ENCODE measurements around the gene RPL22. TPM values are rescaled to one million over a fixed set of nuclear protein-coding genes. Genes with fewer than 3 reads are reported as not detected.

RPL22 gene
- total and polyA plus RNA-seq, 2 of the 8 experiments (the other 6 are each of a cell fraction or from before 2014, with no cell fraction given) = 133 to 521 TPM

- H3K27me3 ChIP-seq (replicated peaks in 1 of 4; ENCODE audit: control insufficient read depth in 3 of 4, extremely low read depth in 1 of 4, insufficient read depth in 3 of 4, low read length in 3 of 4) = peaks cover 1 to 31% (median 20%) of the 10 kb centered on the region in 4 experiments
- H3K4me1 ChIP-seq (replicated peaks in 1 of 4; ENCODE audit: control insufficient read depth in 3 of 4, insufficient read depth in 4 of 4, low read length in 3 of 4) = peaks cover 0 to 29% (median 22%) of the 10 kb centered on the region in 4 experiments; a peak in 6 of 7 replicates
- H4K5ac ChIP-seq (ENCODE audit: insufficient read length, low read depth, low read length) = no peak overlapping the region
- H3K4ac ChIP-seq (replicated peaks; ENCODE audit: insufficient read length, low read depth, low read length) = no peak overlapping the region
- no peak overlapping the region for H3K4me3 ChIP-seq (ENCODE audit: extremely low read depth in 1 of 4, insufficient read depth in 2 of 4, low read depth in 3 of 4, low read length in 4 of 4)
- no peak overlapping the region for H2BK20ac ChIP-seq (ENCODE audit: low read length)
- no peak overlapping the region for H3K4me2 ChIP-seq (ENCODE audit: insufficient read depth in 1 of 2, low read depth in 2 of 2, low read length in 2 of 2)
- H4K8ac ChIP-seq (ENCODE audit: extremely low read depth, insufficient read depth, low read length) = no peak overlapping the region
- no peaks in the 10 kb centered on the region for H3K36me3 ChIP-seq (ENCODE audit: control insufficient read depth in 2 of 4, insufficient read depth in 4 of 4, low read length in 3 of 4)
- ChIA-PET CTCF (ENCODE audit: partially characterized antibody) (interaction anchor here (0.6 to 17.1 kb wide), 7 partner anchors 10 to 229 kb away, joined by 3 to 353 read pairs (median 4); partner anchors contain the start of genes HES3 and ICMT), POLR2A (ENCODE audit: partially characterized antibody) (interaction anchor here (0.9 to 4.0 kb wide), 9 partner anchors 8 to 34 kb away, joined by 3 to 28 read pairs (median 4); no protein-coding TSS in a partner anchor)
- H3K9ac ChIP-seq (replicated peaks in 1 of 4; ENCODE audit: extremely low read depth in 1 of 4, low read depth in 3 of 4, low read length in 3 of 4) = no peak overlapping the region
- no peak for FAIRE-seq
- no peaks in the 10 kb centered on the region for H3K9me3 ChIP-seq (ENCODE audit: insufficient read depth in 2 of 2, low read depth in 1 of 2, low read length in 1 of 2)
- no peak overlapping the region for H2BK15ac ChIP-seq (ENCODE audit: low read length)
- H2BK120ac ChIP-seq (replicated peaks; ENCODE audit: low read depth, low read length) = no peak overlapping the region
- no peak overlapping the region for H3K23ac ChIP-seq (ENCODE audit: insufficient read length)
- no peak for TF ChIP-seq RBBP5 (IDR thresholded peaks at IDR 0.05; ENCODE audit: borderline replicate concordance, low read depth, low read length)
- no peak for TF ChIP-seq JUND (IDR thresholded peaks at IDR 0.05; ENCODE audit: low read length)
- no peak for TF ChIP-seq EP300 (IDR thresholded peaks at IDR 0.05; ENCODE audit: borderline replicate concordance in 1 of 2, low read depth in 2 of 2, low read length in 2 of 2)
- no peak for TF ChIP-seq JUN (IDR thresholded peaks at IDR 0.05; ENCODE audit: low read depth, low read length)
- no peak for TF ChIP-seq SIN3A (conservative IDR thresholded peaks at IDR 0.05 in 1 of 2, IDR thresholded peaks at IDR 0.05 in 1 of 2; ENCODE audit: low read depth in 1 of 2, low read length in 2 of 2)
- H3K27ac ChIP-seq (ENCODE audit: low read depth, low read length) = no peak overlapping the region
- no peaks in the 10 kb centered on the region for H3K79me2 ChIP-seq (ENCODE audit: control insufficient read depth in 1 of 2, insufficient read depth in 2 of 2, low read length in 2 of 2)
- H2AK5ac ChIP-seq (ENCODE audit: low read depth, low read length) = no peak overlapping the region
- H4K20me1 ChIP-seq (replicated peaks in 1 of 2; ENCODE audit: control insufficient read depth in 1 of 2, insufficient read depth in 2 of 2, low read length in 2 of 2) = peaks cover 0 to 7% of the 10 kb centered on the region in 2 experiments
- no peak overlapping the region for H2BK12ac ChIP-seq (ENCODE audit: low read depth, low read length)
- H3K14ac ChIP-seq (ENCODE audit: insufficient read length) = no peak overlapping the region
- H2BK5ac ChIP-seq (ENCODE audit: low read depth, low read length) = no peak overlapping the region
- DNase-seq (ENCODE audit: low read depth in 1 of 2, low spot score in 2 of 2) = no peak
- peaks cover 10% of the 10 kb centered on the region; the same call in 1 of the 2 replicates for H3K23me2 ChIP-seq (ENCODE audit: low read depth, low read length)
- no peak overlapping the region for H2AFZ ChIP-seq (ENCODE audit: low read length)
- no peak overlapping the region for H3K18ac ChIP-seq (ENCODE audit: extremely low read depth, low read length)
- no peak overlapping the region for H4K91ac ChIP-seq (replicated peaks; ENCODE audit: insufficient read length, low read length)
- whole genome bisulfite sequencing, 2 experiments (ENCODE audit: extremely low coverage in 1 of 2, insufficient coverage in 1 of 2, insufficient read length in 1 of 2, insufficient replicate concordance in 2 of 2, low coverage in 1 of 2, low lambda C conversion rate in 2 of 2, missing lambda C conversion rate in 1 of 2) = 91% methylated on average over 20 of the region's 20 CpGs; no CpG with 5 or more reads in 1 of the 2 experiments
- H3K56ac ChIP-seq (replicated peaks; ENCODE audit: insufficient read length, low read depth, low read length) = no peak overlapping the region
- no peaks in the 10 kb centered on the region for H3K79me1 ChIP-seq (ENCODE audit: low read depth, low read length)
Observed at GRCh38 chr1:6212193-6212959, 13.0 kb upstream of the RPL22 start.
